Activated CD4-positive, alpha-beta T cell treated with anti-CD3 and anti-CD28 coated beads, Interleukin-2, amount 10 ng/mL, durations not matched to agents 24 days and 14 days (primary cell): ENCODE results near the gene CAMK1G. TPM values are rescaled to one million over a fixed set of nuclear protein-coding genes. Genes with fewer than 3 reads are reported as not detected.

Experiments used
- DNase-seq: peaks from one replicate; pipeline ENCODE4 v3.0.0; 2022
- H3K27ac Mint-ChIP-seq: one replicate; pipeline ENCODE4 v1.8.0; 2022; ENCODE audit warnings: mild to moderate bottlenecking, mixed read lengths
- H3K27me3 Mint-ChIP-seq: one replicate; pipeline ENCODE4 v1.8.0; 2022; ENCODE audit warnings: mixed read lengths
- H3K36me3 Mint-ChIP-seq: one replicate; pipeline ENCODE4 v1.8.0; 2022; ENCODE audit warnings: low read depth, mild to moderate bottlenecking, mixed read lengths
- H3K4me1 Mint-ChIP-seq: one replicate; pipeline ENCODE4 v1.8.0; 2021; ENCODE audit warnings: mixed read lengths
- H3K4me3 Mint-ChIP-seq: one replicate; pipeline ENCODE4 v1.8.0; 2022; ENCODE audit warnings: mild to moderate bottlenecking, moderate library complexity, mixed read lengths
- H3K9me3 Mint-ChIP-seq: one replicate; pipeline ENCODE4 v1.8.0; 2021; ENCODE audit warnings: mixed read lengths
- intact Hi-C: fragments of 100-400 bp; cut with micrococcal nuclease; formaldehyde crosslinking; loops from one replicate; pipeline ENCODE4 v1.15.1; 2023
- total RNA-seq: library from RNA; stranded (reverse); gene quantifications from 2 replicates; pipeline ENCODE4 v1.2.3, GENCODE V29; 2022

CAMK1G gene
- total RNA-seq, 1 donor from 2014 or later, result 0.54 TPM

- no peaks in the 10 kb centered on the region for H3K27me3 Mint-ChIP-seq
- no peak overlapping the region for H3K4me3 Mint-ChIP-seq
- intact Hi-C loops, result no loop called here
- peaks cover 22% of the 10 kb centered on the region for H3K36me3 Mint-ChIP-seq
- H3K27ac Mint-ChIP-seq, result no peak overlapping the region
- DNase-seq, result no peak
- no peaks in the 10 kb centered on the region for H3K9me3 Mint-ChIP-seq
- peaks cover 10% of the 10 kb centered on the region for H3K4me1 Mint-ChIP-seq
Observed at GRCh38 chr1:209613400-209614150, 30.1 kb downstream of the CAMK1G start.

GRCh38 chr1:209614151-209614420, 30.6 kb downstream of the CAMK1G start:
- intact Hi-C loops, result no loop called here
- Mint-ChIP-seq H3K4me1 (peaks cover 10% of the 10 kb centered on the region), H3K9me3 (no peaks in the 10 kb centered on the region), H3K36me3 (peaks cover 22% of the 10 kb centered on the region), H3K27ac (no peak overlapping the region), H3K27me3 (no peaks in the 10 kb centered on the region), H3K4me3 (no peak overlapping the region)
- DNase-seq, result no peak

GRCh38 chr1:209614906-209615305, 31.4 kb downstream of the CAMK1G start:
- no peaks in the 10 kb centered on the region for H3K9me3 Mint-ChIP-seq
- H3K4me1 Mint-ChIP-seq, result peaks cover 10% of the 10 kb centered on the region

GRCh38 chr1:209616366-209617046, 33.0 kb downstream of the CAMK1G start:
- peaks cover 22% of the 10 kb centered on the region for H3K36me3 Mint-ChIP-seq
- no peaks in the 10 kb centered on the region for H3K27me3 Mint-ChIP-seq
- peaks cover 8% of the 10 kb centered on the region for H3K4me1 Mint-ChIP-seq
- no peak overlapping the region for H3K4me3 Mint-ChIP-seq
- no peaks in the 10 kb centered on the region for H3K9me3 Mint-ChIP-seq
- no peak for DNase-seq
- H3K27ac Mint-ChIP-seq, result no peak overlapping the region
- intact Hi-C loops, result no loop called here

More at GRCh38 chr1:209614906-209615305, 31.4 kb downstream of the CAMK1G start:
- no peaks in the 10 kb centered on the region for H3K27me3 Mint-ChIP-seq
- no peak for DNase-seq
- intact Hi-C loops, result no loop called here
- H3K4me3 Mint-ChIP-seq, result no peak overlapping the region
- H3K27ac Mint-ChIP-seq, result no peak overlapping the region
- H3K36me3 Mint-ChIP-seq, result peaks cover 22% of the 10 kb centered on the region

GRCh38 chr1:209617047-209617673, 33.6 kb downstream of the CAMK1G start:
- Mint-ChIP-seq H3K36me3 (peaks cover 25% of the 10 kb centered on the region), H3K4me1 (peaks cover 4% of the 10 kb centered on the region), H3K9me3 (no peaks in the 10 kb centered on the region), H3K27me3 (no peaks in the 10 kb centered on the region), H3K4me3 (no peak overlapping the region), H3K27ac (no peak overlapping the region)
- no peak for DNase-seq
- intact Hi-C loops, result no loop called here

- Mint-ChIP-seq H3K4me1 (no peaks in the 10 kb centered on the region), H3K27ac (no peak overlapping the region), H3K27me3 (no peaks in the 10 kb centered on the region), H3K36me3 (peaks cover 25% of the 10 kb centered on the region), H3K9me3 (no peaks in the 10 kb centered on the region), H3K4me3 (no peak overlapping the region)
- DNase-seq, result no peak
- intact Hi-C loops, result no loop called here
Observed at GRCh38 chr1:209617755-209618154, 34.2 kb downstream of the CAMK1G start.

- Mint-ChIP-seq H3K9me3 (no peaks in the 10 kb centered on the region), H3K4me3 (no peak overlapping the region), H3K36me3 (peaks cover 25% of the 10 kb centered on the region), H3K27ac (no peak overlapping the region), H3K4me1 (no peaks in the 10 kb centered on the region), H3K27me3 (no peaks in the 10 kb centered on the region)
- intact Hi-C loops, result no loop called here
- no peak for DNase-seq
Observed at GRCh38 chr1:209618291-209618690, 34.8 kb downstream of the CAMK1G start.

GRCh38 chr1:209618756-209619420, 35.4 kb downstream of the CAMK1G start:
- H3K36me3 Mint-ChIP-seq, result peaks cover 25% of the 10 kb centered on the region
- H3K27me3 Mint-ChIP-seq, result no peaks in the 10 kb centered on the region
- DNase-seq, result no peak
- no peak overlapping the region for H3K4me3 Mint-ChIP-seq
- intact Hi-C loops, result no loop called here
- H3K9me3 Mint-ChIP-seq, result no peaks in the 10 kb centered on the region
- H3K27ac Mint-ChIP-seq, result no peak overlapping the region
- no peaks in the 10 kb centered on the region for H3K4me1 Mint-ChIP-seq

- no peak overlapping the region for H3K27ac Mint-ChIP-seq
- no peak overlapping the region for H3K4me3 Mint-ChIP-seq
- no peak for DNase-seq
- H3K27me3 Mint-ChIP-seq, result no peaks in the 10 kb centered on the region
- no peaks in the 10 kb centered on the region for H3K4me1 Mint-ChIP-seq
- intact Hi-C loops, result no loop called here
- H3K36me3 Mint-ChIP-seq, result peaks cover 21% of the 10 kb centered on the region
- H3K9me3 Mint-ChIP-seq, result no peaks in the 10 kb centered on the region
Observed at GRCh38 chr1:209619696-209620486, 36.4 kb downstream of the CAMK1G start.

GRCh38 chr1:209620487-209620884, 37.0 kb downstream of the CAMK1G start:
- Mint-ChIP-seq H3K27me3 (no peaks in the 10 kb centered on the region), H3K27ac (no peak overlapping the region), H3K9me3 (no peaks in the 10 kb centered on the region), H3K4me1 (no peaks in the 10 kb centered on the region), H3K4me3 (no peak overlapping the region), H3K36me3 (peaks cover 20% of the 10 kb centered on the region)
- intact Hi-C loops, result no loop called here
- DNase-seq, result no peak

GRCh38 chr1:209621286-209621685, 37.8 kb downstream of the CAMK1G start:
- Mint-ChIP-seq H3K36me3 (peaks cover 14% of the 10 kb centered on the region), H3K27ac (no peak overlapping the region), H3K4me3 (no peak overlapping the region), H3K4me1 (no peaks in the 10 kb centered on the region), H3K27me3 (no peaks in the 10 kb centered on the region), H3K9me3 (no peaks in the 10 kb centered on the region)
- no peak for DNase-seq
- intact Hi-C loops, result no loop called here

- Mint-ChIP-seq H3K27me3 (no peaks in the 10 kb centered on the region), H3K4me1 (no peaks in the 10 kb centered on the region), H3K4me3 (no peak overlapping the region), H3K27ac (no peak overlapping the region), H3K9me3 (no peaks in the 10 kb centered on the region), H3K36me3 (peaks cover 10% of the 10 kb centered on the region)
- DNase-seq, result no peak
- intact Hi-C loops, result no loop called here
Observed at GRCh38 chr1:209621741-209622655, 38.5 kb downstream of the CAMK1G start.
